OCI-LY3 (cell line): ENCODE measurements around the gene AGBL4.

ENCODE experiments used
- H2AFZ ChIP-seq: fragments of 200-600, 300-600 bp; shearing (Covaris generic); 2 replicates; pipeline ENCODE4 v1.6.0; 2014; ENCODE audit warnings: antibody characterized with exemption, low read depth, low read length
- H3K27ac ChIP-seq: fragments of 200-600, 300-600 bp; sonication (generic); 2 replicates; pipeline ENCODE4 v1.5.1; 2014; ENCODE audit warnings: mild to moderate bottlenecking, low read length, moderate library complexity, mixed read lengths
- H3K27me3 ChIP-seq: fragments of 200-600, 300-600 bp; sonication (generic); 2 replicates; pipeline ENCODE4 v1.6.1; 2014; ENCODE audit warnings: low read depth, low read length, mixed read lengths
- H3K36me3 ChIP-seq: fragments of 200-600, 300-600 bp; sonication (generic); replicated peaks from 2 replicates; pipeline ENCODE3; 2014; ENCODE audit warnings: low read depth, low read length, mixed read lengths
- H3K4me1 ChIP-seq: fragments of 300-600, 200-600 bp; sonication (generic); 2 replicates; pipeline ENCODE4 v1.6.1; 2014; ENCODE audit warnings: low read length, mixed read lengths
- H3K4me2 ChIP-seq: fragments of 200-600, 300-600 bp; sonication (generic); 2 replicates; pipeline ENCODE4 v1.6.1; 2014; ENCODE audit warnings: low read length, mixed read lengths
- H3K4me3 ChIP-seq: fragments of 300-600, 200-600 bp; sonication (generic); 2 replicates; pipeline ENCODE4 v1.5.1; 2014; ENCODE audit warnings: antibody characterized with exemption, mild to moderate bottlenecking, low read length, moderate library complexity
- H3K79me2 ChIP-seq: fragments of 300-600, 200-600 bp; shearing (Covaris generic); 2 replicates; pipeline ENCODE4 v1.6.1; 2014; ENCODE audit warnings: mild to moderate bottlenecking, low read length, mixed read lengths
- H3K9ac ChIP-seq: fragments of 300-600, 200-600 bp; shearing (Covaris generic); 2 replicates; pipeline ENCODE4 v1.6.0; 2014; ENCODE audit warnings: mild to moderate bottlenecking, low read length, moderate library complexity
- H3K9me3 ChIP-seq: fragments of 200-600, 300-600 bp; shearing (Covaris generic); 2 replicates; pipeline ENCODE4 v1.6.1; 2014; ENCODE audit warnings: low read length, mixed read lengths; ENCODE audit not compliant: insufficient read depth
- H4K20me1 ChIP-seq: fragments of 200-600, 300-600 bp; sonication (generic); 2 replicates; pipeline ENCODE4 v1.6.1; 2016; ENCODE audit warnings: low read length, mixed read lengths; ENCODE audit not compliant: insufficient read depth
- EZH2phosphoT487 ChIP-seq: fragments of 200-600 bp; shearing (Covaris generic); IDR thresholded peaks from 2 replicates; pipeline ENCODE4 v1.6.1; 2018; ENCODE audit warnings: antibody characterized with exemption, mixed run types, low read depth
- TF ChIP-seq, protein P1 (sequence below): fragments of 200-600, 300-600 bp; sonication (generic); IDR thresholded peaks from 2 replicates; pipeline ENCODE4 v1.5.1; 2014; ENCODE audit warnings: antibody characterized with exemption, low read length, low read depth

AGBL4 gene

DNA sequence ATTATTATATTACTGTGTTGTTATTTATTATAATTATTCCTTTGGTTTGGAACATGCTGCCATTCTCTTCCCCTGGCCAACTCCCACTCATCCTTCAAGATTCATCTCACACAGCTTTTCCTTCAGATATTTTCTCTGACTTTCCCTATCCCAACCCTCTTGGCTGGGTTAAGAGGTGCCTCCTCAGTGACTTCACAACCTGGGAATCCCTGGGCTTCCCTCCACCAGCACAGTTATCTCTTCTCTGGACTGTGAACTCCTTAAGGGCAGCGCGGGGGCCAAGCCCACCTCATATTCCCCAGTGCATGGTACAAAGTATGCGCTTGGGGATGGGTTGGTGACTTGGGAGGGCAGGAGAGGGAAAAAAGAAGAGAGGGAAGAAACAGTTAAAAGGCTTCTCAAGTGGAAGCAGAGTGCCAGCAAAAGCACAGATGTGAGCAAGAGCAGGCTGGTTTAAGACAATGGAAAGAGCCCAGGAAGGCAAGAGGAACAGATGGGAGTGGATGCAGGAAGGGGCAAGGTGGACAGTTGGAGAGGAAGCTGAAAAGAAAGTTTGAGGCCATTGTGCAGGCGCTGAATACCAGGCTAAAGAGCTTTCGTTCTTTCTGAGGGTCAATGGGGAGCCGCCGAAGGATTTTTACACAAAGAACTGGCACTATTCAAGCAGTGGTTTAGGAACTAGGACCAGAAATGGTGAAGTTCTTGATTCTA is 1379.4 kb downstream of the AGBL4 start:
- no peak overlapping the region for H2AFZ ChIP-seq
- no peak overlapping the region for H3K9ac ChIP-seq
- TF ChIP-seq, protein P1, sequence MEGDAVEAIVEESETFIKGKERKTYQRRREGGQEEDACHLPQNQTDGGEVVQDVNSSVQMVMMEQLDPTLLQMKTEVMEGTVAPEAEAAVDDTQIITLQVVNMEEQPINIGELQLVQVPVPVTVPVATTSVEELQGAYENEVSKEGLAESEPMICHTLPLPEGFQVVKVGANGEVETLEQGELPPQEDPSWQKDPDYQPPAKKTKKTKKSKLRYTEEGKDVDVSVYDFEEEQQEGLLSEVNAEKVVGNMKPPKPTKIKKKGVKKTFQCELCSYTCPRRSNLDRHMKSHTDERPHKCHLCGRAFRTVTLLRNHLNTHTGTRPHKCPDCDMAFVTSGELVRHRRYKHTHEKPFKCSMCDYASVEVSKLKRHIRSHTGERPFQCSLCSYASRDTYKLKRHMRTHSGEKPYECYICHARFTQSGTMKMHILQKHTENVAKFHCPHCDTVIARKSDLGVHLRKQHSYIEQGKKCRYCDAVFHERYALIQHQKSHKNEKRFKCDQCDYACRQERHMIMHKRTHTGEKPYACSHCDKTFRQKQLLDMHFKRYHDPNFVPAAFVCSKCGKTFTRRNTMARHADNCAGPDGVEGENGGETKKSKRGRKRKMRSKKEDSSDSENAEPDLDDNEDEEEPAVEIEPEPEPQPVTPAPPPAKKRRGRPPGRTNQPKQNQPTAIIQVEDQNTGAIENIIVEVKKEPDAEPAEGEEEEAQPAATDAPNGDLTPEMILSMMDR, result no peak
- TF ChIP-seq EZH2phosphoT487, result no peak
- H4K20me1 ChIP-seq, result no peaks in the 10 kb centered on the region
- H3K79me2 ChIP-seq, result no peaks in the 10 kb centered on the region
- no peaks in the 10 kb centered on the region for H3K27me3 ChIP-seq
- no peaks in the 10 kb centered on the region for H3K9me3 ChIP-seq
- H3K36me3 ChIP-seq, result no peaks in the 10 kb centered on the region
- no peak overlapping the region for H3K27ac ChIP-seq
- no peak overlapping the region for H3K4me2 ChIP-seq
- H3K4me1 ChIP-seq, result no peaks in the 10 kb centered on the region; the same call in 1 of the 2 replicates
- H3K4me3 ChIP-seq, result no peak overlapping the region

DNA sequence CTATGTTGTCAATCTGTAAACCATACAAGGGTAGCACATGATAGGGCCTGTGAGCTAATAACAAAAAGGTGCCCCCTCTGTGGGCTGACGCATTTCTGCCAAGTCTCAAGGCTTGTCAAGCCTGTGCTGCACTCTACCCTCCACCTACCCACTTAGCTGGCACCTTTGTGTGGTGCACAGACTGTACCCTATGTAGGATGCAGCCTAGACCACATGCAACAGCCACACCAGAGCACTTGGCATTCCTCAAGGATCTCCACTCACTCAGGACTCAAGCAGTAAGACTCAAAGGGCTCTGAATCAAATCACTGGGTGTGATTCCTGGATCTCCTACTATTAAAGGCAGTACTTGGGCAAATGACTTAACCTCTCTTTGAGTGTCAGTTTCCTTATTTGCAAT is 1380.6 kb downstream of the AGBL4 start:
- Histone ChIP-seq H3K4me3 (no peak overlapping the region), H3K4me1 (no peaks in the 10 kb centered on the region; the same call in 1 of the 2 replicates), H4K20me1 (no peaks in the 10 kb centered on the region), H3K79me2 (no peaks in the 10 kb centered on the region), H3K9me3 (no peaks in the 10 kb centered on the region), H2AFZ (no peak overlapping the region), H3K4me2 (no peak overlapping the region), H3K27me3 (no peaks in the 10 kb centered on the region), H3K9ac (no peak overlapping the region), H3K27ac (no peak overlapping the region), H3K36me3 (no peaks in the 10 kb centered on the region)
- no peak for TF ChIP-seq EZH2phosphoT487
- TF ChIP-seq, protein P1, result no peak

DNA sequence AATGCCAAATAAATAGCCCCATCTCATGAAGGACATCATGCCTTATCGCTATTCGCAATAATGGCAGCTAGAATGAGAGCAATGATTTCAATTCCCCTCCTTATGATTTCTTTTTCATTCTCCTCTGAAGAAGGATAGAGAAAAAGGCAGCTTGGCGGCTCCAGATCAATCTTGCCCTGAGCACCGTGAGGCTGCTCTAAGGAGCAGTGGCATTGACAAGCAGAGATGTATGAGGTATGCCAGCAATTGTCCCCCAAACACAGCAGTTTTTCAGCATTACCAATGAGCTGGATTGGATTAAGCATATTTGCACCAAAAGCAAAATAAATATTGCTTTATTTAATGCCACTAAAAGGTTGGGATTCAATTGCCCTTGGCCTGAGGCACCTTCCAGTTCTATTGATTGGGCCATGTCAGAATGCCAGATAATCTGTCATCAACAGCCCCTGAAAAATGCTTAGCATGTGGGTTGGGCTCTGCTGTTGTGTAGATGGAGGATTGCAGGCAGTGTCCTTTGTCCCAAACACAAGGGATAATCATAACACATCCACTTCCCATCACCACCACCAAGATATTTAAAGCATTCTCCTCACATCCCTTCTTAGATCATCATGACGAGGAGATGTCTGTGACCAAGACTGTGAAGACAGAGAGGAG is 1382.8 kb downstream of the AGBL4 start:
- Histone ChIP-seq H3K9me3 (no peaks in the 10 kb centered on the region), H3K36me3 (no peaks in the 10 kb centered on the region), H3K4me1 (no peaks in the 10 kb centered on the region; the same call in 1 of the 2 replicates), H3K27ac (no peak overlapping the region), H4K20me1 (no peaks in the 10 kb centered on the region), H3K79me2 (no peaks in the 10 kb centered on the region), H2AFZ (no peak overlapping the region), H3K9ac (no peak overlapping the region), H3K27me3 (no peaks in the 10 kb centered on the region; the same call in 1 of the 2 replicates), H3K4me2 (no peak overlapping the region), H3K4me3 (no peak overlapping the region)
- TF ChIP-seq, protein P1, result no peak
- no peak for TF ChIP-seq EZH2phosphoT487

DNA sequence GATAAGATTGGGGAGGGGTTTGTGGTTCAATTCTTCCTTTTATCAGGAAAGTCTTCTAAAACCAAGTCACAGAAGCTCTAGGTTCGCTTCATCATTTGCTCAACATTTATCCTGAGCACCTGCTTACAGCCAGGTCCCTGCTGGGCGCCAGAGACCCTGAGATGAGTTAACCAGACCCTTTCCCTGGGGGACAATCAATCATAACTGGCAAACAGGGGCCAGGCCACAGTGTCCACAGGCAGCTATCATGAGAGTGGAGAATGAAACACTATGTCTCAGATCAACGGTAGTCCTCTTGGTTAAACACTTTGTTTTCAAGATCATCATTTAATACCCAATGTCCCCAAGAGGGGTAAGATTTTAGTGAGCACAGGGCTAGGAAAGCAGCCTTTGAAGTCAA is 1393.9 kb downstream of the AGBL4 start:
- no peaks in the 10 kb centered on the region for H3K27me3 ChIP-seq

More for the DNA sequence above, 1393.9 kb downstream of the AGBL4 start:
- Histone ChIP-seq H3K9me3 (no peaks in the 10 kb centered on the region), H3K4me2 (no peak overlapping the region), H3K4me1 (no peaks in the 10 kb centered on the region), H3K9ac (no peak overlapping the region), H3K4me3 (no peak overlapping the region), H4K20me1 (no peaks in the 10 kb centered on the region), H3K36me3 (no peaks in the 10 kb centered on the region), H3K79me2 (no peaks in the 10 kb centered on the region), H3K27ac (no peak overlapping the region), H2AFZ (no peak overlapping the region)
- TF ChIP-seq, protein P1, result no peak
- TF ChIP-seq EZH2phosphoT487, result no peak
